Neuron (in vitro differentiated cells): ENCODE results near the gene PNLIPRP2.

ENCODE experiments used
- H2AFZ ChIP-seq: one replicate; pipeline ENCODE4 v1.6.1; 2013; ENCODE audit warnings: low read depth, mild to moderate bottlenecking, inconsistent platforms, low read length, moderate library complexity
- H3K27me3 ChIP-seq: one replicate; pipeline ENCODE4 v1.6.1; 2013; ENCODE audit warnings: low read length; ENCODE audit not compliant: insufficient read depth
- H3K36me3 ChIP-seq: one replicate; pipeline ENCODE4 v1.6.1; 2013; ENCODE audit warnings: low read length; ENCODE audit not compliant: insufficient read depth
- H3K4me1 ChIP-seq: one replicate; pipeline ENCODE4 v1.6.1; 2013; ENCODE audit warnings: low read length; ENCODE audit not compliant: insufficient read depth
- H3K4me3 ChIP-seq: 2 replicates; pipeline ENCODE4 v1.5.1; 2013; ENCODE audit warnings: mild to moderate bottlenecking, low read length, moderate library complexity
- H3K9me3 ChIP-seq: one replicate; pipeline ENCODE4 v1.6.1; 2013; ENCODE audit warnings: low read length

Gene PNLIPRP2

GRCh38 chr10:116625845-116626244 lies 5.1 kb downstream of the PNLIPRP2 start:
- no peaks in the 10 kb centered on the region for H3K4me1 ChIP-seq
- no peak overlapping the region for H2AFZ ChIP-seq
- no peaks in the 10 kb centered on the region for H3K36me3 ChIP-seq
- H3K4me3 ChIP-seq, result no peak overlapping the region
- peaks cover 34% of the 10 kb centered on the region for H3K27me3 ChIP-seq
- H3K9me3 ChIP-seq, result peaks cover 2% of the 10 kb centered on the region

- H2AFZ ChIP-seq, result no peak overlapping the region
- H3K4me3 ChIP-seq, result no peak overlapping the region
- H3K27me3 ChIP-seq, result peaks cover 34% of the 10 kb centered on the region
- peaks cover 2% of the 10 kb centered on the region for H3K9me3 ChIP-seq
- no peaks in the 10 kb centered on the region for H3K4me1 ChIP-seq
- H3K36me3 ChIP-seq, result no peaks in the 10 kb centered on the region
These were observed 6.1 kb downstream of the PNLIPRP2 start for GRCh38 chr10:116626815-116627214.

DNA sequence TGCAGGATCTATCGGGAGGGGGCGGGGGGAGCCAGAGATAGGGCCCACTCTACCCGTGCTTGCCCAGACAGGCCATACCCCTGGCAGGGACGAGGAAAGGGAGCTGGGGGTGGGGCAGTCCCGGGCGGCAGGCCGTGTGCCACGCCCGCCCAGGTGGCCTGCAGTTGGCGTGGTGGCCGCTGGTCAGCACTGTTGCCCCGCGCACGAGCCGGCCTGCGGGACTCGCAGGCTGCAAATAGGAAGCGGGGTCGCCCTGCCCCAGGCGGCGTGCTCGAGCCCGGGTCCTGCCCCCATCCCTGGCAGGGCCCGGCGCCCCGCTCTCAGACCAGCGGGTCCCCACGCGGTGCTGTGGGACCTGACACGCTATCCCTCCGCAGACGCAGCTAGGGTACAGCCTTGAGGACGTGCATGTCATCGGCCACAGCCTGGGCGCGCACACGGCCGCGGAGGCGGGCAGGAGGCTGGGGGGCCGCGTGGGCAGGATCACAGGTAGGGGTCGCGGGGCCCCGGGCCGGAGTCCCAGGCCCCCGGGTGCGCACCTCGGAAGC lies 6.7 kb downstream of the PNLIPRP2 start:
- Histone ChIP-seq H3K36me3 (no peaks in the 10 kb centered on the region), H3K27me3 (peaks cover 31% of the 10 kb centered on the region), H2AFZ (no peak overlapping the region), H3K9me3 (peaks cover 2% of the 10 kb centered on the region), H3K4me3 (no peak overlapping the region), H3K4me1 (no peaks in the 10 kb centered on the region)

DNA sequence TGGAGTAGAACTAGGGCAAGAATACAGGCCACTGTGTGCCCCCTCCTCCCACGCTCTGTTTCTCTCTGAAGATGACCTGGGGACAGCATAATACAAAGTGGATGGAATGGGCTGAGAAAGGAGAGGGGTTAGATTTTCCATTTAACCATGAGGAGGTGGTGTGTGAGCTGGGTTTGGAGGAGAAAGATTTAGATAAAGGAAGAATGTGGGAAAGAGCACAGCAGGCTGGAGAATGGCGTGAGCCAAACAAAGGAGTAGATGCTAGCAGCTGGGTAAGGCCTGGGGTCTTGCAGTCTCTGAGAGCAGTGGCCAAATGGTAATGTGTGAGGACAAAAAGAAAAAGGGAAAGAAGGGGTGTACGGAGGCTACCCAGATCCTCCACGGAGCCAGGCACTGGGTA lies 8.6 kb downstream of the PNLIPRP2 start:
- Histone ChIP-seq H3K36me3 (no peaks in the 10 kb centered on the region), H3K4me1 (no peaks in the 10 kb centered on the region), H2AFZ (no peak overlapping the region), H3K4me3 (no peak overlapping the region), H3K27me3 (peaks cover 27% of the 10 kb centered on the region), H3K9me3 (peaks cover 2% of the 10 kb centered on the region)

- Histone ChIP-seq H3K36me3 (no peaks in the 10 kb centered on the region), H3K4me1 (no peaks in the 10 kb centered on the region), H3K9me3 (peaks cover 2% of the 10 kb centered on the region), H2AFZ (no peak overlapping the region), H3K27me3 (peaks cover 23% of the 10 kb centered on the region), H3K4me3 (no peak overlapping the region)
These were observed 9.3 kb downstream of the PNLIPRP2 start for GRCh38 chr10:116630020-116630419.

DNA sequence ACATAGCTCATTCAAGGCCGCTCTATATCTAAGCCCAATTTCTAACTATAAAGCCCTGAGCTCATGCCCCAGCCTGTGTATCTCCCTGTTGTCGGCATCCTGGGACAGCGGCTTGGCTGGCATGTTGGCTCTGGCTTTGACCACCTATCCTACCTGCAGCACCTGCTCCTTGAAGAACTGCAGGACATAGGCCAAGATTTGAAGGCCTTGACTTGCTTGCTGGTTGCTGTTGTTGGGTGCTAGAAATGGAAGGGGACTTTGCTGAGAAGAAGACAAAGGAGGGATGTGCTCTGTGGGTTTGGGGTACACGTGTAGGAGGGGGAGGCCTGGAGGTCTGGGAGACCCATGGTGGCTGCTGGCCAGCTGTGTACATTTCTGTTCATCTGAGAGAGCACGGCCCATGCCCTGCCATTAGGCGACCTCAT lies 11.1 kb downstream of the PNLIPRP2 start:
- H3K27me3 ChIP-seq, result peaks cover 11% of the 10 kb centered on the region
- no peak overlapping the region for H3K4me3 ChIP-seq
- H3K4me1 ChIP-seq, result no peaks in the 10 kb centered on the region
- peaks cover 2% of the 10 kb centered on the region for H3K9me3 ChIP-seq
- H3K36me3 ChIP-seq, result no peaks in the 10 kb centered on the region
- no peak overlapping the region for H2AFZ ChIP-seq

- Histone ChIP-seq H3K27me3 (peaks cover 4% of the 10 kb centered on the region), H3K4me3 (no peak overlapping the region), H2AFZ (no peak overlapping the region), H3K36me3 (no peaks in the 10 kb centered on the region), H3K9me3 (peaks cover 2% of the 10 kb centered on the region), H3K4me1 (no peaks in the 10 kb centered on the region)
These were observed 12.0 kb downstream of the PNLIPRP2 start for GRCh38 chr10:116632596-116633215.

- H3K4me1 ChIP-seq, result no peaks in the 10 kb centered on the region
- H2AFZ ChIP-seq, result no peak overlapping the region
- H3K9me3 ChIP-seq, result peaks cover 2% of the 10 kb centered on the region
- no peak overlapping the region for H3K4me3 ChIP-seq
- peaks cover 4% of the 10 kb centered on the region for H3K27me3 ChIP-seq
- H3K36me3 ChIP-seq, result no peaks in the 10 kb centered on the region
These were observed 12.5 kb downstream of the PNLIPRP2 start for GRCh38 chr10:116633216-116633600.

GRCh38 chr10:116634126-116634975 lies 13.6 kb downstream of the PNLIPRP2 start:
- Histone ChIP-seq H3K4me1 (no peaks in the 10 kb centered on the region), H3K4me3 (no peak overlapping the region), H3K27me3 (peaks cover 4% of the 10 kb centered on the region), H3K36me3 (no peaks in the 10 kb centered on the region), H2AFZ (no peak overlapping the region), H3K9me3 (peaks cover 2% of the 10 kb centered on the region)

DNA sequence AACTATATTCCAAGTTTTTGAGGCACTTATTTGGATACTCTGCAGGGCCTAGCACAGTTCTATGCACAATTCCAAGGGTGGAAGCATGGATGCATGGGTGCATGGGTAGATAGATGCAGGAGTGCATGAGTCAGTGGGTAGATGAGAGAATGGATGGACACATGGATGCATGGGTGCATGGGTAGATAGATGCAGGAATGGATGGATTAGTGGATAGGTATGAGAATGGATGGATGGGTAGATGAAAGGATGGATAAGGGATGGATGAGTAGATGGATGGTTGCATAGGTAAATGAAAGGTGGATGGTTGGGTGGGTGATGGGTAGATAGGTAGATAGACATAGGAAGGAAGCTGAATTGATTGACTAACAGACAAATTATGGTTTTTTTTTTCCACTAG lies 15.6 kb downstream of the PNLIPRP2 start:
- H3K36me3 ChIP-seq, result no peaks in the 10 kb centered on the region
- no peaks in the 10 kb centered on the region for H3K27me3 ChIP-seq
- H3K4me3 ChIP-seq, result no peak overlapping the region
- H3K9me3 ChIP-seq, result no peaks in the 10 kb centered on the region
- no peak overlapping the region for H2AFZ ChIP-seq
- no peaks in the 10 kb centered on the region for H3K4me1 ChIP-seq

DNA sequence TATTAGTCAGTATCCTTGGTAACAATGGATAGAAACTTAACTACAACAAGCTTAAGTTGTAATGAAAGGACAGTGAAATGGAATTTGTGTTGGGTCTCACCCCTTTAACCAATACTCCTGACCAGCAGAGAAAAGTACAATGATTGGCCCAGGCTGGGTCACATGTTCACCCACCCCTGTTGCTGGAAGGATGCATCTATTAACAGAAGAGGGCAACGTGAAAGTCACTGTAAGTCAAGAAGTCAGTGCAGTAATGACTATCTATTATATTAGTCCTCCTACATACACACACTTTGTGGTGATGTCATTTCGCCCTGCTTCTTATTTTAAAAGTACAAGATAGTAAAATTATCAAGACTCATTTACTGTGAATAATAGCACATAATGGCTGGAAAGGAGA lies 16.2 kb downstream of the PNLIPRP2 start:
- H3K9me3 ChIP-seq, result no peaks in the 10 kb centered on the region
- no peak overlapping the region for H2AFZ ChIP-seq
- no peaks in the 10 kb centered on the region for H3K27me3 ChIP-seq
- H3K36me3 ChIP-seq, result no peaks in the 10 kb centered on the region
- no peak overlapping the region for H3K4me3 ChIP-seq
- no peaks in the 10 kb centered on the region for H3K4me1 ChIP-seq

DNA sequence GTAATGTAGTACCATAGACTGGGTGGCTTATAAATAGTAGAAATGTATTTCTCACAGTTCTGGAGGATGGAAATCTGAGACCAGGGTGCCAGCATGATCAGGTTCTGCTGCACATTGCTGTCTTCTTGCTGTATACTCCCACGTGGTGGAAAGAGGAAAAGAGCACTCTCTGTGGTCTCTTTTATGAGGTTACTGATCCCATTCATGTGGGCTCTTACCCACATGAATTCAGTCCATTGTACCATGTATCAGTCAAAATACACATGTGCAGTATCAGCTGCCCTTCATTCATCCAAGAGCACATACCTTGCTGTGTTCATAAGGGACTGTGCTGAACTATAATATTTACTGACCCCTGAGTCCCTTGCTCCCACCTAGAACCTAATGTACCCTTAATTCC lies 17.1 kb downstream of the PNLIPRP2 start:
- Histone ChIP-seq H3K9me3 (no peaks in the 10 kb centered on the region), H3K4me1 (no peaks in the 10 kb centered on the region), H3K4me3 (no peak overlapping the region), H3K27me3 (no peaks in the 10 kb centered on the region), H2AFZ (no peak overlapping the region), H3K36me3 (no peaks in the 10 kb centered on the region)

- H2AFZ ChIP-seq, result no peak overlapping the region
- H3K27me3 ChIP-seq, result peaks cover 2% of the 10 kb centered on the region
- no peak overlapping the region for H3K4me3 ChIP-seq
- H3K9me3 ChIP-seq, result no peaks in the 10 kb centered on the region
- no peaks in the 10 kb centered on the region for H3K36me3 ChIP-seq
- no peaks in the 10 kb centered on the region for H3K4me1 ChIP-seq
These were observed 25.7 kb downstream of the PNLIPRP2 start for GRCh38 chr10:116646502-116646901.
